DND-41 (cell line): ENCODE measurements around the gene TOP3B.

Experiments
- ATAC-seq: fragments of 200-7000 bp; cut with Tn5 transposase; 3 replicates; pipeline ENCODE4 v1.9.1; 2021; ENCODE audit warnings: low read depth; ENCODE audit not compliant: insufficient read depth
- DNase-seq: peaks from one replicate; pipeline ENCODE4 v3.0.0-alpha.2; 2020
- H2AFZ ChIP-seq: 2 replicates; pipeline ENCODE4 v1.6.0; 2012; ENCODE audit warnings: low read depth, low read length
- H3K27ac ChIP-seq: 2 replicates; pipeline ENCODE4 v1.5.1; 2012; ENCODE audit warnings: low read length, inconsistent platforms
- H3K27me3 ChIP-seq: fragments of 200-600 bp; sonication (generic); 2 replicates; pipeline ENCODE4 v1.6.0; 2012; ENCODE audit warnings: low read length, mild to moderate bottlenecking, inconsistent platforms; ENCODE audit not compliant: insufficient read depth, poor library complexity
- H3K36me3 ChIP-seq: 2 replicates; pipeline ENCODE4 v1.5.1; 2012; ENCODE audit warnings: low read length, inconsistent platforms; ENCODE audit not compliant: insufficient read depth
- H3K4me1 ChIP-seq: 2 replicates; pipeline ENCODE4 v1.5.1; 2012; ENCODE audit warnings: mild to moderate bottlenecking, low read length; ENCODE audit not compliant: insufficient read depth
- H3K4me2 ChIP-seq: 2 replicates; pipeline ENCODE4 v1.6.0; 2012; ENCODE audit warnings: mild to moderate bottlenecking, moderate library complexity, low read length, inconsistent platforms; ENCODE audit not compliant: insufficient read depth
- H3K4me3 ChIP-seq, 2 experiments: fragments of 200-600 bp in 1 of 2; shearing (Covaris generic) in 1 of 2; 2 replicates each; pipeline ENCODE4 v1.5.1; 2012 to 2016; ENCODE audit warnings: inconsistent platforms in 2 of 2, low read length in 2 of 2, mild to moderate bottlenecking in 2 of 2, low read depth in 1 of 2, moderate library complexity in 1 of 2
- H3K79me2 ChIP-seq: 2 replicates; pipeline ENCODE4 v1.6.0; 2012; ENCODE audit warnings: low read length, inconsistent platforms; ENCODE audit not compliant: insufficient read depth
- H3K9ac ChIP-seq: 2 replicates; pipeline ENCODE4 v1.6.0; 2012; ENCODE audit warnings: low read depth, mild to moderate bottlenecking, inconsistent platforms, low read length, moderate library complexity
- H3K9me3 ChIP-seq: 2 replicates; pipeline ENCODE4 v1.5.1; 2012; ENCODE audit warnings: low read length, moderate library complexity, mild to moderate bottlenecking, inconsistent platforms; ENCODE audit not compliant: insufficient read depth, severe bottlenecking
- H4K20me1 ChIP-seq: 2 replicates; pipeline ENCODE4 v1.6.0; 2012; ENCODE audit warnings: low read length; ENCODE audit not compliant: insufficient read depth
- EZH2 ChIP-seq: IDR thresholded peaks from 3 replicates; pipeline ENCODE4 v1.6.1; 2012; ENCODE audit warnings: borderline replicate concordance, low read depth, mild to moderate bottlenecking, moderate library complexity, low read length, inconsistent platforms; ENCODE audit not compliant: severe bottlenecking
- TF ChIP-seq, protein P1 (sequence below): IDR thresholded peaks from 2 replicates; pipeline ENCODE4 v1.5.1; 2012; ENCODE audit warnings: borderline replicate concordance, low read length, moderate library complexity, mild to moderate bottlenecking; ENCODE audit not compliant: poor library complexity, severe bottlenecking; ENCODE audit errors: extremely low read depth

TOP3B gene

GRCh38 chr22:22027955-22028354 is 45.4 kb upstream of the TOP3B start:
- no peaks in the 10 kb centered on the region for H3K27me3 ChIP-seq
- TF ChIP-seq, protein P1, sequence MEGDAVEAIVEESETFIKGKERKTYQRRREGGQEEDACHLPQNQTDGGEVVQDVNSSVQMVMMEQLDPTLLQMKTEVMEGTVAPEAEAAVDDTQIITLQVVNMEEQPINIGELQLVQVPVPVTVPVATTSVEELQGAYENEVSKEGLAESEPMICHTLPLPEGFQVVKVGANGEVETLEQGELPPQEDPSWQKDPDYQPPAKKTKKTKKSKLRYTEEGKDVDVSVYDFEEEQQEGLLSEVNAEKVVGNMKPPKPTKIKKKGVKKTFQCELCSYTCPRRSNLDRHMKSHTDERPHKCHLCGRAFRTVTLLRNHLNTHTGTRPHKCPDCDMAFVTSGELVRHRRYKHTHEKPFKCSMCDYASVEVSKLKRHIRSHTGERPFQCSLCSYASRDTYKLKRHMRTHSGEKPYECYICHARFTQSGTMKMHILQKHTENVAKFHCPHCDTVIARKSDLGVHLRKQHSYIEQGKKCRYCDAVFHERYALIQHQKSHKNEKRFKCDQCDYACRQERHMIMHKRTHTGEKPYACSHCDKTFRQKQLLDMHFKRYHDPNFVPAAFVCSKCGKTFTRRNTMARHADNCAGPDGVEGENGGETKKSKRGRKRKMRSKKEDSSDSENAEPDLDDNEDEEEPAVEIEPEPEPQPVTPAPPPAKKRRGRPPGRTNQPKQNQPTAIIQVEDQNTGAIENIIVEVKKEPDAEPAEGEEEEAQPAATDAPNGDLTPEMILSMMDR = no peak
- TF ChIP-seq EZH2 = no peak
- no peak overlapping the region for H3K4me2 ChIP-seq
- no peaks in the 10 kb centered on the region for H4K20me1 ChIP-seq
- H3K4me3 ChIP-seq = no peak overlapping the region
- H3K36me3 ChIP-seq = no peaks in the 10 kb centered on the region
- no peaks in the 10 kb centered on the region for H3K79me2 ChIP-seq
- no peak overlapping the region for H2AFZ ChIP-seq
- H3K4me1 ChIP-seq = no peaks in the 10 kb centered on the region
- ATAC-seq (no peak), DNase-seq (no peak)
- no peak overlapping the region for H3K27ac ChIP-seq
- no peaks in the 10 kb centered on the region for H3K9me3 ChIP-seq
- no peak overlapping the region for H3K9ac ChIP-seq

DNA sequence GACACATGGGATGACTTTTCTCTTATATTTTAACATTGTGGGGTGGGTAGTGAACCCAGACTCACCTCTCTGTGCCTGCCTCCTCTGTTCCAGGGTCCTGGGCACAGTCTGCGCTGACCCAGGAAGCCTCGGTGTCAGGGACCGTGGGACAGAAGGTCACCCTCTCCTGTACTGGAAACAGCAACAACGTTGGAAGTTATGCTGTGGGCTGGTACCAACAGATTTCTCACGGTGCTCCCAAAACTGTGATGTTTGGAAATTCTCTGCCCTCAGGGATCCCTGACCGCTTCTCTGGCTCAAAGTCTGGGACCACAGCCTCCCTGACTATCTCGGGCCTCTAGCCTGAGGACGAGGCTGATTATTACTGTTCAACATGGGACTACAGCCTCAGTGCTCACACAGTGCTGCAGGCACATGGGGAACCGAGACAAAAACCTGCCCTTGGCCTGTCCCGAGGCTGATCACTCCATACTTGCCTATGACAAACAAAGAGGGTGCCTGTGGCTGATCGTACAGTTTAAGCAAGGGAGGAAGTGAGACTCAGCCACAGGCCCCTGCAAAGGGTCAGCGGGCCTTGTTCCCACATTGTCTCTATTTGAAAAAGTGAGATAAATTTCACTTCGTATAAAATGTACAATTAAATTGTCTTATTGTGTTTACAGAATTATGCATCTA is 43.7 kb upstream of the TOP3B start:
- Histone ChIP-seq H3K4me2 (no peak overlapping the region), H3K9me3 (no peaks in the 10 kb centered on the region), H3K4me1 (no peaks in the 10 kb centered on the region), H3K9ac (no peak overlapping the region), H3K27me3 (peaks cover 6% of the 10 kb centered on the region), H3K27ac (no peak overlapping the region), H3K79me2 (no peaks in the 10 kb centered on the region), H2AFZ (no peak overlapping the region), H4K20me1 (no peaks in the 10 kb centered on the region), H3K4me3 (no peak overlapping the region), H3K36me3 (no peaks in the 10 kb centered on the region)
- ATAC-seq (no peak), DNase-seq (no peak)
- TF ChIP-seq, protein P1 = no peak
- no peak for TF ChIP-seq EZH2

- Histone ChIP-seq H3K4me3 (no peak overlapping the region), H3K4me1 (no peaks in the 10 kb centered on the region), H3K79me2 (no peaks in the 10 kb centered on the region), H3K9me3 (no peaks in the 10 kb centered on the region), H2AFZ (no peak overlapping the region), H3K4me2 (no peak overlapping the region), H3K9ac (no peak overlapping the region), H4K20me1 (no peaks in the 10 kb centered on the region), H3K36me3 (no peaks in the 10 kb centered on the region), H3K27me3 (peaks cover 8% of the 10 kb centered on the region), H3K27ac (no peak overlapping the region)
- TF ChIP-seq, protein P1 = no peak
- no peak for TF ChIP-seq EZH2
- no peak for ATAC-seq
- DNase-seq = no peak
Measured at GRCh38 chr22:22025320-22026156, 43.0 kb upstream of the TOP3B start.
